ENCODE measurements around the gene WSB2. TPM values are rescaled to one million over a fixed set of nuclear protein-coding genes. Genes with fewer than 3 reads are reported as not detected.

The WSB2 gene
- total and polyA plus RNA-seq, 10 of the 15 experiments (the other 5 are each of a cell fraction or from before 2014, with no cell fraction given) = 18.3 to 82.6 (median 43.7) TPM

DNA sequence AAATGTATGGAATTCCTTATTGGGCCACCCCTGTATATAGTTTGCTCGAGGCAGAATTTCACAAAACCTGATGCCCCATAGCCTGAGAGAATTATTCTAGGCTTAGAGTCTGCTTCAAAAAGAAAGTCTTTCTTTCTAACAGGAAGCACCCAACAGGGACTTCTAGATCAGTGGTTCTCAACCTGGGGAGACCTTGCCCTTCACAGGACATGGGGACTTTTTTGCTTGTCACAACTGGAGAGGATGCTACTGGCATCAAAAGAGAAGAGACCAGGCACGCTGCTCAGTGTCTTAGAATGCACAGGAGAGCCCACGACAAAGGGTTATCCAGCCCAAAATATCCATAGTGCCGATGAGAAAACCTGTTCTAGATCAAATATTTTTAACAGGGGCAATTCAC, 18.9 kb downstream of the WSB2 start:
- Histone ChIP-seq H3K4me2 (ENCODE audit: control insufficient read depth, insufficient read depth) (no peak overlapping the region), H3K79me2 (ENCODE audit: control insufficient read depth, insufficient read depth, low read length) (no peaks in the 10 kb centered on the region), H3K27ac (ENCODE audit: control insufficient read depth, insufficient read depth) (0 out of 2 replicates have a peak overlapping the region, but pooled peaks have one; percentile 8), H3K36me3 (ENCODE audit: control insufficient read depth in 2 of 2, insufficient read depth in 2 of 2, low read length in 1 of 2) (peaks cover 10 to 26% of the 10 kb centered on the region in 2 experiments; a peak in 3 of 4 replicates), H3K4me1 (ENCODE audit: control insufficient read depth, insufficient read depth, low read length) (peaks cover 5% of the 10 kb centered on the region), H3K9me3 (replicated peaks; ENCODE audit: control insufficient read depth, insufficient read depth, low read length) (peaks cover 3% of the 10 kb centered on the region; the same call in 1 of the 3 replicates), H3K4me3 (no peak overlapping the region), H4K20me1 (ENCODE audit: control insufficient read depth, insufficient read depth) (no peaks in the 10 kb centered on the region), H3K9ac (ENCODE audit: control insufficient read depth, insufficient read depth, low read length) (no peak overlapping the region), H3K27me3 (replicated peaks in 1 of 2; ENCODE audit: control insufficient read depth in 2 of 2, insufficient read depth in 2 of 2, low read length in 1 of 2) (no peaks in the 10 kb centered on the region), H2AFZ (ENCODE audit: control insufficient read depth, low read depth, low read length) (no peak overlapping the region)
- in situ Hi-C loops (cut with MboI) (no loop called here), intact Hi-C loops (cut with micrococcal nuclease; ENCODE audit: unreplicated experiment) (no loop called here)
- no TSS peak for BruUV-seq (replicated peaks)
- ChIA-PET CTCF (no interaction called here), SMC1A (ENCODE audit: uncharacterized antibody, unreplicated experiment) (no interaction called here), POLR2A (no interaction called here), RAD21 (ENCODE audit: unreplicated experiment) (no interaction called here)
- TF ChIP-seq POLR2AphosphoS2 (IDR thresholded peaks at IDR 0.05; ENCODE audit: low read depth, low read length) (no peak), BRCA1 (IDR thresholded peaks at IDR 0.05; ENCODE audit: low read depth, low read length) (no peak), SUPT20H (IDR thresholded peaks at IDR 0.05; ENCODE audit: borderline replicate concordance, control insufficient read depth, low read depth, low read length) (no peak), HDAC2 (IDR thresholded peaks at IDR 0.05) (no peak), ZNF207 (IDR thresholded peaks at IDR 0.05; ENCODE audit: borderline replicate concordance) (no peak), ZBTB40 (IDR thresholded peaks at IDR 0.05; ENCODE audit: borderline replicate concordance) (no peak), BHLHE40 (IDR thresholded peaks at IDR 0.05; ENCODE audit: borderline replicate concordance in 1 of 2, low read depth in 2 of 2, low read length in 1 of 2) (no peak), CTCF (IDR thresholded peaks at IDR 0.05 in 2 of 3, conservative IDR thresholded peaks at IDR 0.05 in 1 of 3; ENCODE audit: control insufficient read depth in 2 of 3, extremely low read depth in 1 of 3, insufficient read depth in 1 of 3, low read depth in 3 of 3, low read length in 3 of 3) (no peak), JUNB (IDR thresholded peaks at IDR 0.05) (no peak), EED (IDR thresholded peaks at IDR 0.05; ENCODE audit: low read depth) (no peak)
- no peak for FAIRE-seq
- DNase-seq (ENCODE audit: low read depth, low spot score) = no peak
- 16% methylated on average over 4 of the region's 4 CpGs for WGBS (ENCODE audit: insufficient coverage, insufficient replicate concordance, low lambda C conversion rate, missing lambda C conversion rate)
- peak; percentile 40; the same call in 2 of the 3 replicates for ATAC-seq
